ENCODE results near the gene CDH23.

The CDH23 gene

DNA sequence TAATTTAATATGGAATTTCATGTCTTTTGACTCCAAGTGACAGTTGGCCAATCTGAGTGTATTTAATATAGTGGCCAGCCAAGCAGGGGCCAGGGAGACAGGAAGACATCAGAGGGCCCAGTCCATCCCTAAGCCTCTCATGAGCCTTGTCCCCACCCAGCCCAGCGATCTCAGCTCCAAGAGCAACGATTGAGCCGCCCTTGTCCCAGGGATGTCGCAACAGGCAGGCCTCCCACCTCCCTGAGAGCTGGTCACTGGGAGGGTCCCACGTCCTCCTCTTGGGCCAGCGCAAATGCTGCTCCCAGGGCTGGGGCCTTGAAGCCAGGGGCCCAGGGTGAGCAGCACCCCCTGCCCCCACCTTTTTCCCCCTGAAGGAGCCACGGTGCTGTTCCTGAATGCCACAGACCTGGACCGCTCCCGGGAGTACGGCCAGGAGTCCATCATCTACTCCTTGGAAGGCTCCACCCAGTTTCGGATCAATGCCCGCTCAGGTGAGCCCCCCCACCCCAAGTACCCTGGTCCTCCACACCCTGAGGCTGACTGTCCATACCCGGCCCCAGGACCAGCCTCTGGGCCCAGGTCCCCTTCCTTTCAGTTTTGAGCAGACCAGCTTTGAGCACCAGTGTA lies 293.5 kb downstream of the CDH23 start:
- H3K4me3 ChIP-seq (ENCODE audit: low read length) = no peak overlapping the region
- TF ChIP-seq, protein P1, sequence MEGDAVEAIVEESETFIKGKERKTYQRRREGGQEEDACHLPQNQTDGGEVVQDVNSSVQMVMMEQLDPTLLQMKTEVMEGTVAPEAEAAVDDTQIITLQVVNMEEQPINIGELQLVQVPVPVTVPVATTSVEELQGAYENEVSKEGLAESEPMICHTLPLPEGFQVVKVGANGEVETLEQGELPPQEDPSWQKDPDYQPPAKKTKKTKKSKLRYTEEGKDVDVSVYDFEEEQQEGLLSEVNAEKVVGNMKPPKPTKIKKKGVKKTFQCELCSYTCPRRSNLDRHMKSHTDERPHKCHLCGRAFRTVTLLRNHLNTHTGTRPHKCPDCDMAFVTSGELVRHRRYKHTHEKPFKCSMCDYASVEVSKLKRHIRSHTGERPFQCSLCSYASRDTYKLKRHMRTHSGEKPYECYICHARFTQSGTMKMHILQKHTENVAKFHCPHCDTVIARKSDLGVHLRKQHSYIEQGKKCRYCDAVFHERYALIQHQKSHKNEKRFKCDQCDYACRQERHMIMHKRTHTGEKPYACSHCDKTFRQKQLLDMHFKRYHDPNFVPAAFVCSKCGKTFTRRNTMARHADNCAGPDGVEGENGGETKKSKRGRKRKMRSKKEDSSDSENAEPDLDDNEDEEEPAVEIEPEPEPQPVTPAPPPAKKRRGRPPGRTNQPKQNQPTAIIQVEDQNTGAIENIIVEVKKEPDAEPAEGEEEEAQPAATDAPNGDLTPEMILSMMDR (conservative IDR thresholded peaks at IDR 0.05; ENCODE audit: low read depth, low read length) = no peak
- DNase-seq (ENCODE audit: low read depth) = no peak

DNA sequence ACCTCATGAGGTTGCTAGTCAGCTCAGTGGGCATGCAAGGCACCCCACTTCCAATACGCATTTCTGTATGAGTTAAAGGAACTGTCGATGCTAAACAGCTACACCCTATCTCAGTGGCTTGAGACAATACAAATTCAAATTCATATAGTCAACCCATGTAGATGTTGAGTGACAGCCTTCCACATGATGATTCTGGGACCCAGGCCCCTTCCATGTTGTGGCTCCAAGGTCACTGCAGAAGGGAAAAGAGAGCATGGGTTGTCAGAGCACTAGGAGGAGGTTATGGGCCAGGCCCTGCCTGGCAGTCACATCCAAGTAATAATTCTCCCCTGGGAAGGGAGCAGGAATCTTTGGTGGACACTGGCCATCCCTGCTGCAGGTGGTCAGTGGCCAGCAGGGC lies 294.7 kb downstream of the CDH23 start:
- no peak overlapping the region for H3K4me3 ChIP-seq (ENCODE audit: low read length)
- DNase-seq (ENCODE audit: low read depth) = no peak
- TF ChIP-seq, protein P1 (conservative IDR thresholded peaks at IDR 0.05; ENCODE audit: low read depth, low read length) = no peak

DNA sequence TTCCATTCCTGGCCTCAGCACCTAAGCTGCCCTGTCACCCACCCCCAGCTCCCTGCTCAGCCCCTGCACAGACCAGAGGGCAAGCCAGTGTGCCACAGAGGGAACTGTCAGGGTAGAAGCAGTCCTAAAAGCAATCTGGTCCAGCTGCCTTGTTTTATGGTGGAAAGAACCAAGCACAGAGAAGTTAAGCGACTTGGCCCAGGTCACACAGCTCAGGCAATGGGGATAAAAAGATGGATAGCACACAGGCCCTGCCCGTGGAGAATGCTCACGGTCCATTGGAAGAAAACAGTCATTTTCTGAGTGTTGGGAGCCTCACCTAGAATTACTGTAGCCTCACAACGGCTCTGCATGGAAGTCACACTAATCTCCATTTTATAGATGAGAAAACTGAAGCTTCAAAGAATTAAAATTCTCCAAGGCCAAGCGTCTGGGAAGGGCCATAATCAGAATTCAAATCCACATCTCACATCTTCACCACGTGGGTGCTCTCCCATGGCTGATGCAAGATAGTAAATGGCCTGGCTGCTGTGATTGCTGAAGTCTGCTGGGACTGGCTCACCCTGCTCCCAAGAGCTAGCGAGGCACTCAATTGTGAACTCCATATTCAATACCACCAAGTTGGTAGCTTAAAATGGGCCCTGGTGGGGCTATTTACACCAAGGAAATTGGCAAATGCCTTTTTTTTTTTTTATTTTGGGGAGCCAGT lies 296.0 kb downstream of the CDH23 start:
- H3K4me3 ChIP-seq (ENCODE audit: low read length) = no peak overlapping the region
- DNase-seq (ENCODE audit: low read depth) = no peak
- TF ChIP-seq, protein P1 (conservative IDR thresholded peaks at IDR 0.05; ENCODE audit: low read depth, low read length) = no peak

DNA sequence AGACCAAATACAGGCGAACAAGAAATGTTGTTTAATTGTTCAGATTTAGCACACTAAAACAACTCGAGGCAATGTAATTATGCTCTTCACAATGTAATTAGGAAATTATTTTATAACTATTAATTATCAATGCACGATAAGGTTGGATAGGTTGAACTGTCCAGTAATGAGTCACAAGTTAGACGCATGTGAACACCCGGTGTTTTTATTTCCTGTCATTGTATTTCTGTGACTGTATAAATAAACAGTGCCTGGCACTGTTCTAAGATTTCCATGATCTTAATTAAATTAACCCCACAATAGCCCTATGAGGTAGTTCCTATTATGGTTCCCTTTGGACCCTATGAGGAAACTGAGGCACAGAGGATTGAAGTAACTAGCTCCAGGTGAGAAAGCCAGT lies 296.7 kb downstream of the CDH23 start:
- DNase-seq (ENCODE audit: low read depth) = no peak
- no peak overlapping the region for H3K4me3 ChIP-seq (ENCODE audit: low read length)
- TF ChIP-seq, protein P1 (conservative IDR thresholded peaks at IDR 0.05; ENCODE audit: low read depth, low read length) = no peak

DNA sequence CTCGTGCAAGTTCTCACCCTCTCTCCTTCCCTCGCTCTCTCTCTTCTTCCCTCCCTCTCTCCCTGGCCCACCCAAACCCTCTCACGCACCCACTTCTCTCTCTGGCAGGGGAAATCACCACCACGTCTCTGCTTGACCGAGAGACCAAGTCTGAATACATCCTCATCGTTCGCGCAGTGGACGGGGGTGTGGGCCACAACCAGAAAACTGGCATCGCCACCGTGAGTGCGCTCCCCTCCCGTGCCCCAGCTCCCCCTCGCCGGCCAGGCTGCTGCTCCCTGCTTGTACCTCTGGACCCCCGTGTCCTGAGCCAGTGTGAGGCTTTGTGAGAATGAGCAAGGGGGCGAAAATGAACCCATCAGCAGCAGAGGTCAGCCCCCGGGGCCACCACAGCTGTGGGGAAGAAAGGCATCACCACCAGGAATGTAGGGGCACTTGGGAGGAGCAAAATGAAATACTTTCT lies 297.4 kb downstream of the CDH23 start:
- H3K4me3 ChIP-seq (ENCODE audit: low read length) = no peak overlapping the region
- DNase-seq (ENCODE audit: low read depth) = no peak
- TF ChIP-seq, protein P1 (conservative IDR thresholded peaks at IDR 0.05; ENCODE audit: low read depth, low read length) = no peak

DNA sequence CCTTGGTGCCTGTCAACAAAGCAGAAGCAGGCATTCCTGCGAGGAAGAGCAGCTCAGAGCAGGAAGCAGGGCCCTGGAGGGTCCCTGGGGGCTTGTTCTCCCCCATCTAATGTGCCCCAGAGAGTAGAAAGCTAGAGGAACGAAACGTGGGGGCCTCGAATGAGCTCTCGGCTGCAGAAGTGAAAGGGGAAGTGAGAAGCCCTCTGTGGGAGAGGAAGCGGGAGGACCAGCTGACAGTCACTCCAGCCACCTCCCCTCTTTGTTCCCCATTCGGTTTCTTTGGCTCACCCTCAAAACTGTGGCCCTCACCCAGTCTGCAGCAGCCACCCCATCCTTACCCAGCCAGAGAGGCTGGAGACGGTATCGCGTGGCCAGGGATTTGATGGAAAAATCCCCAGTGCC lies 297.8 kb downstream of the CDH23 start:
- TF ChIP-seq, protein P1 (conservative IDR thresholded peaks at IDR 0.05; ENCODE audit: low read depth, low read length) = no peak

More for the DNA sequence above, 297.8 kb downstream of the CDH23 start:
- DNase-seq (ENCODE audit: low read depth) = no peak
- no peak overlapping the region for H3K4me3 ChIP-seq (ENCODE audit: low read length)

Data from retinal pigment epithelial cell (primary cell).